ENCODE measurements around the gene FSD2.
"Not testable (repeated sequence)": the region's sequence is repeated elsewhere in the genome, so short reads cannot be mapped to it uniquely, and the experiment has no call there.

The FSD2 gene

DNA sequence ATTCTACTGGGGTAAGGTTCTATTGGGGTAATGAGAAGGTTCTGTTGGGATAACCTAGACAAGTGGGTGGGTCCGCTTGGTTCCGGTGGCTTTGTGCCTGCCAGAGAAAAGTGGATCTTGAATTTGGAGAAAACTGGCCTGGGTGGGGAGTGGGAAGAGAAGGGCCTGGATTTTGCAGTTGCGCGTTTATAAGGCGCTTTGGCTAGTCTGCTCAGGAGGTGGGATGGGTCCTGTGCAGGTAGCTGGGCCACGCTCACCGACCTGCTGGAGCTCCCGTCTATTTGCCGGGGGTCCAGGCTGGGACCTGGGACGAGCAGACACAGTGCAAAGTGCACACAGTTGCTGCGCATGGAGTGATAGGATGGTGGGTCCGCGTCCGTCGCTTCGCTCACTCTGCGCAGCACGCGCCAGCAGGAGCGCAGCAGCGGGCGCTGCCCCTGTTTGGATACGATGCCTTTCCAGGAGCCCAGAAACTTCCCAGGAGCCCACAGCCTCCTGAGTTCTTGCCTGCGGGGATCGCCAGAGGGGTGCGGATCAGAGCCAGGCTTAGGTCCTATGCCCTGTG, 94.9 kb downstream of the FSD2 start:
- Histone ChIP-seq H3K9me3 (replicated peaks; ENCODE audit: low read length) (no peaks in the 10 kb centered on the region), H3K4me2 (ENCODE audit: low read length) (no peak overlapping the region), H3K4me3 (ENCODE audit: low read length) (no peak overlapping the region), H3K9ac (ENCODE audit: low read depth, low read length) (no peak overlapping the region), H3K4me1 (ENCODE audit: control insufficient read depth, insufficient read depth, low read length) (peaks cover 5% of the 10 kb centered on the region), H3K36me3 (ENCODE audit: insufficient read depth, low read length) (no peaks in the 10 kb centered on the region), H3K27me3 (ENCODE audit: control insufficient read depth, insufficient read depth, low read length) (peaks cover 31% of the 10 kb centered on the region)

DNA sequence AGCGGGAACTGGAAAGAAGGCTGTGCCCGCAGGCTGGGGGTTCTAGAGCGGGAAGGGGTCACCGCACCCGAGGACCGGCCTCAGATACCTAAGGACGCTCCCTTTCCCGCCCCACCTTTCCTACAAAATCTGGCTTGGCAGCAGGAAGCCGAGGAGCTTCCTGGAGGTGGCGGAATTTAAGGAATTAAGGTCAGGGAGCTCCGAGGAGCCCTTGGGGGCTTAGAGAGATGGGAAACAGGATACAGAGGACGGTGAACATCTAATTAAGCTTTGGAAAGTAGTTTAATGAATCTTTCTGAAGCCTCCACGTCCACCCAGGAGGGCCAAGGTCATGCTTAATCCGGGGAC, 95.7 kb downstream of the FSD2 start:
- H3K36me3 ChIP-seq (ENCODE audit: insufficient read depth, low read length): no peaks in the 10 kb centered on the region
- H3K4me1 ChIP-seq (ENCODE audit: control insufficient read depth, insufficient read depth, low read length): peaks cover 5% of the 10 kb centered on the region
- H3K4me2 ChIP-seq (ENCODE audit: low read length): peak overlapping the region; percentile 97
- peaks cover 29% of the 10 kb centered on the region for H3K27me3 ChIP-seq (ENCODE audit: control insufficient read depth, insufficient read depth, low read length)
- peak overlapping the region; percentile 77 for H3K4me3 ChIP-seq (ENCODE audit: low read length)
- H3K9ac ChIP-seq (ENCODE audit: low read depth, low read length): peak overlapping the region; percentile 48
- H3K9me3 ChIP-seq (replicated peaks; ENCODE audit: low read length): no peaks in the 10 kb centered on the region

DNA sequence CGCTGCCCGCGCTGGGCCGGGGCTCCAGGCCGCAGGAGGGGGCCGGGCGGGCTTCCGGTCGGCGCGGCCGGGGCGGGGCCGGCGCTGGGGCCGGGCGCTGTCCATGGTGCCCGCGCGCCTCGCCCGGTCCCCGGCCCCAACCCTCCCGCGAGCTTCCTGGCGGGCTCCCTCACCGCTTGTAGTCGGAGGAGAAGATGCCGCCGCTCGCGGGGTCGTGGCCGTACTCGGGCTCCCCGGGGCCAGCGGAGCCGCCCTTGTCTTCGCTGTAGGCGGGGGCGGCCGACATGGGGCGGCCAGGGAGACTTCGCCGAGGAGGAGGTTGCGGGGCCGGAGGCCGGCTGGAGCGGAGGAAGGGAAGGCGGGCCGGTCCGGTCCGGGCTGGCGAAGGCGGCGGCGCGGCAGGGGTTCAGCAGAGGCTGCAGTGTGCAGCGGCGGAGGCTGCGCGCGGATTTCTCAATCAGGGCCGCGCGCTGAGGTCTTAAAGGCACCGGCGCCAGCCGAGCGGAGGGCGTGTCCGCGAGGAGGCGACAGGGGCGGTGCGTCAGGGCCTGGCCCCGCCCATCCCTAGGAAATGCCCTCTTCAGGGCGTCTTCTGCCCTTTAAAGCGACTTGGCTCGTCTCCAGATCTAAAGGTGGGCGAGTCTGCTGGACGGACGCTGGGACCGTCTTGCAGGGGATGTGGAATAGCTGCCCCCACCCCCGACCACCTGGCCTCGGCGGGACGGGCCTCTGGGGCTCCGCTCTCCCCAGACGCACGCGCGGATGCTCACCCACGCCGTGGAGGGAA, 96.3 kb downstream of the FSD2 start, which contains the start of gene AP3B2:
Gene AP3B2, minus strand, starts transcription at position 455 of the 787 bp plus-strand sequence. Its CDS starts 169 bp downstream, at position 286.
- Histone ChIP-seq H3K4me1 (ENCODE audit: control insufficient read depth, insufficient read depth, low read length) (peaks cover 5% of the 10 kb centered on the region), H3K9ac (ENCODE audit: low read depth, low read length) (peak within 1 kb of the TSS; percentile 48), H3K4me3 (ENCODE audit: low read length) (peak within 1 kb of the TSS; percentile 77), H3K4me2 (ENCODE audit: low read length) (peak within 1 kb of the TSS; percentile 97), H3K36me3 (ENCODE audit: insufficient read depth, low read length) (no peaks in the 10 kb centered on the region), H3K27me3 (ENCODE audit: control insufficient read depth, insufficient read depth, low read length) (peaks cover 24% of the 10 kb centered on the region), H3K9me3 (replicated peaks; ENCODE audit: low read length) (no peaks in the 10 kb centered on the region)

DNA sequence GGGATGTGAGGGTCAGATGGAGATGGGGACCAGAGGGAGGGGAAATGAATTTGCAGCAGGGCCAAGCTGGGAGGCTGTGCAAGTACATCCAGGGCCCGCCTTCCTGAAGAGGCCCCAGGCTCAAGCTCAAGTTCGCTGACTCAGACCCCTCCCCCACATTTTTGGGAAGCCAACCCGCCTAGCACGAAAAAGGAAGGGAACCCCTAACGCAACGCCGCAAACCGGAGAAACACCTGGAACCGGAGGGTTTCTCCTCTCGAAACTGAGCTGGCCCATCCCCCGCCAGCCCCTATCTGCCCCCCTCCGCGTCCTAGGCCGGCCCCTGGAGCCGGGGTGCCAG, 96.8 kb downstream of the FSD2 start:
- H3K4me3 ChIP-seq (ENCODE audit: low read length): peak overlapping the region; percentile 77
- peak overlapping the region; percentile 97 for H3K4me2 ChIP-seq (ENCODE audit: low read length)
- H3K9me3 ChIP-seq (replicated peaks; ENCODE audit: low read length): no peaks in the 10 kb centered on the region
- H3K36me3 ChIP-seq (ENCODE audit: insufficient read depth, low read length): no peaks in the 10 kb centered on the region
- H3K9ac ChIP-seq (ENCODE audit: low read depth, low read length): peak overlapping the region; percentile 48
- H3K27me3 ChIP-seq (ENCODE audit: control insufficient read depth, insufficient read depth, low read length): peaks cover 24% of the 10 kb centered on the region
- peaks cover 5% of the 10 kb centered on the region for H3K4me1 ChIP-seq (ENCODE audit: control insufficient read depth, insufficient read depth, low read length)

DNA sequence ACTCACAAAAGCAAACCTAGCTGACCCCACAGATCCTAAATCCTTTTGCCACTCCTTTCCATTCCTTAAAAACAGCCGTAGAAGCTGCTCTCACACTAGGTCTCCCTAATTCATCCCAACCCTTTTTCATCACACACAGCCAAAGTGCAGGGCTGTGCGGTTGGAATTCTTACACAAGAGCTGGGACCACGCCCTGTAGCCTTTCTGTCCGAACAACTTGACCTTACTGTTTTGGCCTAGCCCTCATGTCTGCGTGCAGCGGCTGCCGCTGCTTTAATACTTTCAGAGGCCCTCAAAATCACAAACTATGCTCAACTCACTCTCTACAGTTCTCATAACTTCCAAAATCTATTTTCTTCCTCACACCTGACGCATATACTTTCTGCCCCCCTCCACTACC, 100.0 kb downstream of the FSD2 start:
- H3K4me1 ChIP-seq (ENCODE audit: control insufficient read depth, insufficient read depth, low read length); H3K9ac ChIP-seq (ENCODE audit: low read depth, low read length); H3K36me3 ChIP-seq (ENCODE audit: insufficient read depth, low read length): not testable (repeated sequence)

More for the DNA sequence above, 100.0 kb downstream of the FSD2 start:
- not testable (repeated sequence) for H3K4me2 ChIP-seq (ENCODE audit: low read length); H3K4me3 ChIP-seq (ENCODE audit: low read length); H3K9me3 ChIP-seq (replicated peaks; ENCODE audit: low read length); H3K27me3 ChIP-seq (ENCODE audit: control insufficient read depth, insufficient read depth, low read length)
